Parathyroid adenoma (tissue), 2 donors: ENCODE data around the gene MKS1.

Experiments
- H2AFZ ChIP-seq: fragments of 300-600 bp; sonication (generic); one replicate; pipeline ENCODE4 v1.7.0; 2017; ENCODE audit warnings: antibody characterized with exemption, mild to moderate bottlenecking
- H3K27ac ChIP-seq: fragments of 300-600 bp; sonication (generic); one replicate; pipeline ENCODE4 v1.7.0; 2017
- H3K27me3 ChIP-seq: fragments of 300-600 bp; sonication (generic); one replicate; pipeline ENCODE4 v1.7.0; 2017; ENCODE audit warnings: low read length; ENCODE audit not compliant: control insufficient read depth, insufficient read depth
- H3K36me3 ChIP-seq: fragments of 300-600 bp; sonication (generic); one replicate; pipeline ENCODE4 v1.7.0; 2017; ENCODE audit warnings: low read length; ENCODE audit not compliant: control insufficient read depth, insufficient read depth
- H3K4me1 ChIP-seq: fragments of 300-600 bp; sonication (generic); one replicate; pipeline ENCODE4 v1.7.0; 2017; ENCODE audit warnings: control low read depth
- H3K4me2 ChIP-seq: fragments of 300-600 bp; sonication (generic); one replicate; pipeline ENCODE4 v1.7.0; 2017; ENCODE audit warnings: low read length
- H3K4me3 ChIP-seq: fragments of 300-600 bp; sonication (generic); one replicate; pipeline ENCODE4 v1.7.0; 2017; ENCODE audit warnings: low read depth, low read length
- H3K79me2 ChIP-seq: fragments of 300-600 bp; sonication (generic); one replicate; pipeline ENCODE4 v1.7.0; 2017; ENCODE audit warnings: control low read depth
- H3K9ac ChIP-seq: fragments of 300-600 bp; sonication (generic); one replicate; pipeline ENCODE4 v1.7.0; 2017; ENCODE audit warnings: mild to moderate bottlenecking
- H3K9me3 ChIP-seq: fragments of 300-600 bp; sonication (generic); one replicate; pipeline ENCODE4 v1.7.0; 2017; ENCODE audit warnings: low read length; ENCODE audit not compliant: control insufficient read depth
- TF ChIP-seq, protein P1 (sequence below): fragments of 300-600 bp; sonication (generic); IDR thresholded peaks from one replicate; pipeline ENCODE4 v1.7.0; 2017; ENCODE audit warnings: antibody characterized with exemption, mild to moderate bottlenecking
- donor health status: primary hyperparathyroidism.

Gene MKS1

DNA sequence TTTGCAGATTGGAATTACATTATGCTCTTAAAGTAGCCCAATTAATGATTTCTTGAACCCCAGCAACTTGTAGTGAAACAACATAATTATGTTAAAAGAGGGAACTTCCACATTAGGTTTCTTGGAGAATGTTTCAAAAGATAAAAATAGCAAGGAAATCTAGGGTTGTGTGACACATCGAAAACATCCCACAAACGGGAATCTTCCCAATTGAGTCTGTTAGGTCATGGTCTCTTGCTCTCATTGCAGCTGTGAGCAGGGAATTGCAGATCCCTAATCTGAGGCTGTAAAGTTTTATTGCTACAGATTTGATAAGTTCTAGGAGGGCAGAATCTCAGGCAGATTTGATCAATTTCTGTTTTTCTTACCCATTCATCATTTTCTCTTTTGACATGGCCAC lies 12.6 kb upstream of the MKS1 start:
- Histone ChIP-seq H3K4me1 (no peaks in the 10 kb centered on the region), H3K27me3 (no peaks in the 10 kb centered on the region), H3K27ac (no peak overlapping the region), H3K4me2 (no peak overlapping the region), H3K9ac (no peak overlapping the region), H2AFZ (no peak overlapping the region), H3K79me2 (no peaks in the 10 kb centered on the region), H3K36me3 (no peaks in the 10 kb centered on the region), H3K9me3 (no peaks in the 10 kb centered on the region), H3K4me3 (no peak overlapping the region)
- TF ChIP-seq, protein P1, sequence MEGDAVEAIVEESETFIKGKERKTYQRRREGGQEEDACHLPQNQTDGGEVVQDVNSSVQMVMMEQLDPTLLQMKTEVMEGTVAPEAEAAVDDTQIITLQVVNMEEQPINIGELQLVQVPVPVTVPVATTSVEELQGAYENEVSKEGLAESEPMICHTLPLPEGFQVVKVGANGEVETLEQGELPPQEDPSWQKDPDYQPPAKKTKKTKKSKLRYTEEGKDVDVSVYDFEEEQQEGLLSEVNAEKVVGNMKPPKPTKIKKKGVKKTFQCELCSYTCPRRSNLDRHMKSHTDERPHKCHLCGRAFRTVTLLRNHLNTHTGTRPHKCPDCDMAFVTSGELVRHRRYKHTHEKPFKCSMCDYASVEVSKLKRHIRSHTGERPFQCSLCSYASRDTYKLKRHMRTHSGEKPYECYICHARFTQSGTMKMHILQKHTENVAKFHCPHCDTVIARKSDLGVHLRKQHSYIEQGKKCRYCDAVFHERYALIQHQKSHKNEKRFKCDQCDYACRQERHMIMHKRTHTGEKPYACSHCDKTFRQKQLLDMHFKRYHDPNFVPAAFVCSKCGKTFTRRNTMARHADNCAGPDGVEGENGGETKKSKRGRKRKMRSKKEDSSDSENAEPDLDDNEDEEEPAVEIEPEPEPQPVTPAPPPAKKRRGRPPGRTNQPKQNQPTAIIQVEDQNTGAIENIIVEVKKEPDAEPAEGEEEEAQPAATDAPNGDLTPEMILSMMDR, result no peak

DNA sequence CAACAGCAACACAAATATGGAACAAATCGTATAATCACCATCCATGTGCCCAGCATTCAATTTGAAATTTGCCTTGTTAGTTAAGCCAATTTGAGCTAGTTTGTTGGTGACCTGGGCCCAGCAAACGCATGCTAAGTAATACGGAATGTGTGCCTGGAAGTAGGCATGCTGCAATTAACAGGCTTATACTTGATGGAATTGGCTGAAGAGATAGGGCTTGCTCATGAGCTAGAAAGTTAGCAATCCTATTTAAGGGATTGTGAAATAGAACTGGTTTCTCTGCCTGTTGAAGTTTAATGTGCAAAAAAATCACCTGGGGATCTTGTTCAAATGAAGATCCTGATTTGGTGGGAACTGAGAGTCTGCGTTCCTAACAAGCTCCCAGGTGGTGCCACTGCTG lies 10.8 kb upstream of the MKS1 start:
- Histone ChIP-seq H3K27ac (no peak overlapping the region), H3K9me3 (no peaks in the 10 kb centered on the region), H3K36me3 (no peaks in the 10 kb centered on the region), H3K9ac (no peak overlapping the region), H3K79me2 (no peaks in the 10 kb centered on the region), H3K4me1 (no peaks in the 10 kb centered on the region), H2AFZ (no peak overlapping the region), H3K4me3 (no peak overlapping the region), H3K27me3 (no peaks in the 10 kb centered on the region), H3K4me2 (no peak overlapping the region)
- TF ChIP-seq, protein P1, result no peak

DNA sequence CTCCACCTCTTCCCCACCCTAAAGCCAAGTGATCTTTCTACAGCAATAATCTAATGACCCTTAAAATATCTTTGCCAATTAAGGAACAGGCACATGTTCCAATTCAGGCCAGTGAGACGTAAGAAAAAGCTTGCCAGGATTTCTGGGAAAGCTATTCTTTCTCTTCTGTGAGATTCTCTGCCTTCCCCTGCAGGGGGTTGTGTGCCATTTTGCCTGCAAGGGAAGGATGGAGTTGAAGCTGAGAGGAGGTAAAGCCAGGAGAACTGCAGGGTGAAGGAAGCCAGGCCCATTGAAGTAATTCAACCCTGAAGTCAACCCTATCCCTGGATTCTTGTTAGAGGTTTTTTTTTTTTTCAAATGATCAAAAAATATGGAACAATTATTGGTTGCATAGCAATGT lies 10.3 kb upstream of the MKS1 start:
- Histone ChIP-seq H3K9me3 (no peaks in the 10 kb centered on the region), H3K27me3 (no peaks in the 10 kb centered on the region), H3K9ac (no peak overlapping the region), H3K27ac (no peak overlapping the region), H3K4me2 (no peak overlapping the region), H3K4me3 (no peak overlapping the region), H3K79me2 (no peaks in the 10 kb centered on the region), H2AFZ (no peak overlapping the region), H3K36me3 (no peaks in the 10 kb centered on the region), H3K4me1 (no peaks in the 10 kb centered on the region)
- TF ChIP-seq, protein P1, result no peak

DNA sequence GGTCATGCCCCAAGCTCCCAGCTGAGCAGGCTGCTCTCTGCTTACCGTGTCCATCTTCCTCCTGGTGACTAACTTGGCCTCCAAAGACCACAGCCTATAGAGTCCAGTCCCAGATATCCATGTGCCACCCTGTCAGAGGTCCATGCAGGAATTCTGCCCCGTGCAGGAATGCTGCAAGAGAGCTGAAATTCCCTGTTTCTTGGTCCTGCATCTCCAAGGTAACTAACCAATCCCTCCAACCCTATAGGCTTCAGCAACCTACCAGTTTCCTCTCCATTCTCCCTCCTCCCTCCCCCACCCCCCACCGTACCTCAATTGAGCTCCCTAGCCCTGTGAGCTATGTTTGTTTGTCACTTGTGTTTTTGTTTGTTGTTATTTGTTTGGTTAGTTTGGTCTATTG lies 9.6 kb upstream of the MKS1 start:
- H3K79me2 ChIP-seq, result no peaks in the 10 kb centered on the region
- no peak overlapping the region for H3K4me2 ChIP-seq
- H3K27me3 ChIP-seq, result no peaks in the 10 kb centered on the region
- H2AFZ ChIP-seq, result no peak overlapping the region
- no peak overlapping the region for H3K9ac ChIP-seq
- no peaks in the 10 kb centered on the region for H3K4me1 ChIP-seq
- H3K4me3 ChIP-seq, result no peak overlapping the region
- H3K9me3 ChIP-seq, result no peaks in the 10 kb centered on the region
- TF ChIP-seq, protein P1, result no peak
- H3K27ac ChIP-seq, result no peak overlapping the region
- H3K36me3 ChIP-seq, result no peaks in the 10 kb centered on the region

DNA sequence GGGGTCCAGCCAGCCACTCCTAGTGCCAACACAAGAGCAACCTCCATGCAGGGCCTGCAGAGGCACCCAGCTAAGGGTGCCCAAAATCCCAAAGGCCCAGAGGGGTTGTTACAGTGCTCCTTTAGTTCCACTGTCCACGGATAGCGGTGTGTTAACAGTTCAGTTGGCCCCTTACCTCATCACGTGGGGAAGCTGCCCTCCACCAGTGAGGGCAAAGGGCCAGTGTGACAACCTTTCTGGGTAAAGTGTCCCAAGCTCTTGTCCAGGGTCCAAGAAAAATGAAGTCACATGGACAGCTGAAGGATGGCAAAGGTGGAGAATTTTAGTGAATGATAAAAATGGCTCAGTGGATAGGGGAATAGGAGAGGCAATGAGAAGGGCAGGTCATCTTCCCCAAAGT lies 8.7 kb upstream of the MKS1 start:
- Histone ChIP-seq H3K9me3 (no peaks in the 10 kb centered on the region), H3K4me2 (no peak overlapping the region), H3K4me1 (no peaks in the 10 kb centered on the region), H2AFZ (no peak overlapping the region), H3K79me2 (no peaks in the 10 kb centered on the region), H3K36me3 (no peaks in the 10 kb centered on the region), H3K9ac (no peak overlapping the region), H3K4me3 (no peak overlapping the region), H3K27ac (no peak overlapping the region), H3K27me3 (no peaks in the 10 kb centered on the region)
- TF ChIP-seq, protein P1, result no peak
